GM18502 (cell line): ENCODE data around the gene RFX7.
"Not testable (repeated sequence)": the region's sequence is repeated elsewhere in the genome, so short reads cannot be mapped to it uniquely, and the experiment has no call there.

Source experiments
- ATAC-seq: cut with Tn5 transposase; IDR thresholded peaks from one replicate; pipeline ENCODE4 v1.9.1; 2021; ENCODE audit warnings: mild to moderate bottlenecking; ENCODE audit not compliant: unreplicated experiment, poor library complexity

RFX7 gene

GRCh38 chr15:56208185-56208584 is 35.5 kb downstream of the RFX7 start:
- ATAC-seq: no peak

DNA sequence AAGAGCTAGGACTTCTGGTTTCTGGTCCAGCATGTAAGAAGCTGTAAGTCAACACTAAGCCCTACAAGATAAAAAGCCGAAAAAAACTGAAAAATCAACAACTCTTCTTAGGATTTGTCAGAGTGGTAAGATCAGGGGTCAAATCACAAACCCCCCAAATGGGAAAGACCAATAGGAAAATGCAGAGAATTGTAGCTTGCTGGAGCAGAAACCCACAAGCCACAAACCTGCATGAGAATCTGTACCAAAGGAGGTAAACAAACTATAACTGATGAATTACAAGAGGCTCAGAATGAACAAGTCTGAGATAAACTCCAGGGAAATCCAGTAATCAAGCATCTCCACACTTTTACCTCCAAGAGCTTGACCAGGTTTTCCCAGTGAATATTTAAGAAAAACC is 36.0 kb downstream of the RFX7 start:
- peak; percentile 43 for ATAC-seq

- ATAC-seq: peak; percentile 77
Observed at GRCh38 chr15:56207092-56207491, 36.6 kb downstream of the RFX7 start.

GRCh38 chr15:56205061-56205876 is 38.4 kb downstream of the RFX7 start:
- ATAC-seq: no peak

- not testable (repeated sequence) for ATAC-seq
Observed at GRCh38 chr15:56203312-56203922, 40.3 kb downstream of the RFX7 start.

DNA sequence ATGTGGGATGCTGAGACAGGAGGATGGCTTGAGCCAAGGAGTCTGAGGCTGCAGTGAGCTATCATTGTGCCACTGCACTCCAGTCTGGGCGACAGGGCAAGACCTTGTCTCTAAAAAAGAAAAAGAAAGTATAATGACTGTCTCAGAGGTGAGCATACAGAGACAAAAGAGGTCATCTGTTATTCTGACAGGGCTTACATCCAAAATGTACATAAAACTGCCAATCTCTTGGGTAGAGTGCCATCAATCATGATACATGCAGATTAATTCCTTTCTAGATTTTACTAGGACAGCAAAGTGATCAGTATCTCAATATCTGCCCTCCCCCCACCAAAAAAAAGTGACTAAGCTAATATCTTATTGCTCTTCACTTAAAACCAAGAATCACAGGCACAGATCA is 41.0 kb downstream of the RFX7 start:
- ATAC-seq: no peak

GRCh38 chr15:56199038-56199437 is 44.6 kb downstream of the RFX7 start:
- ATAC-seq: no peak

- ATAC-seq: no peak
Observed at GRCh38 chr15:56194035-56194434, 49.6 kb downstream of the RFX7 start.

DNA sequence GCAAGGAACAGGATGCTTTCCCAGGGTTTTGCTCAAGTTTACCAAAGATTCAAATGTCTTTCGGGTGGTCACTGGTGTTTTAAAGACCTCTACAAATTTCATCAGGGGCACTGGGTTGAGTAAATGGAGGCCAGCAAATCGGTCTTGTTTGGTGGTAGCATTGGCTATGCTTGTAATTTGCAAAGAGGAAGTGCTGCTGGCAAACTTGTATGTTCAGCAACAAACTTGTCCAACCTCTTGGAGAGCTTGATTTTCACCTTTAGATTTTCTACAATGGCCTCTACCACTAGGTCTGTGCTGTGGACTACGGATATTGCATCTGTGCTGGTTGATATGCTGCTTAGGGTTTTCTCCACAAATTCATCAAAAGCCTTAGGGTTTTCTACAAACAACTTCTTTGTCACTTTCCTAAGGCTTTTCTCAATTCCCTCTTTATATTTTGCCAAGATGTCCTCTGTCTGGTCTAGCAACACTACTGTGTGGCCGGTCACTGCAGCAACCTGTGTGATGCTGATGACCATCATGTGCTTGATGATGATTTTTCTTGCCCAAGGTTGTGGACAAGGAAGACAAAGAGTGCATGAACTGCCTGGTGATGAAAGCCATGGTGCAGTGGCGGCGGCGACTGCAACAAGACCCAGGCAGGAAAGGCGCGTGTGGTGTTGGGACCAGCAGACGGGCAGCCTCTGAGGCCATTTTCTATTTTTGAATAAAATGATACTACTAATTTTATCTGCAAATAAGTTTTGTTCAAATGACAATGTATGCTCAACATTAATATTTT is 50.8 kb downstream of the RFX7 start:
- no peak for ATAC-seq

DNA sequence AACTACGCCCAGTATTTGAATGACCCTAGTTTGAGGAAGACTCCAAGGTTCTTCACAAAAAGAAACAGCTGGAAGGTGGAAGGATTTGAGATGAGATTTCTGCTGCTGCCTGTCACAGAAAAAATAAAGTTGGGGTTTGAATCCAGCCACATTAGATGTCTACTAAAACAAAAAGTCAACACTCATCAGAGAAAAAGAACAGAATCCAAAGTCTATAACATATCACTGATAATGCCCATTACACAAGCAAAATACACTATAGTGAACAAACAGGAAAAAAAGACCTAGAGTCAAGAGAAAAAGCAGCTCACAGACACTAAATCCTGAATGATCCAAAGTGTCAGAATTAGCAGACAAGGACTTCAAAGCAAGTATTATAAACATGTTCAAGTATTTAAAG is 56.0 kb downstream of the RFX7 start:
- ATAC-seq: no peak

- no peak for ATAC-seq
Observed at GRCh38 chr15:56185980-56186379, 57.7 kb downstream of the RFX7 start.

- ATAC-seq: no peak
Observed at GRCh38 chr15:56184516-56184915, 59.2 kb downstream of the RFX7 start.

DNA sequence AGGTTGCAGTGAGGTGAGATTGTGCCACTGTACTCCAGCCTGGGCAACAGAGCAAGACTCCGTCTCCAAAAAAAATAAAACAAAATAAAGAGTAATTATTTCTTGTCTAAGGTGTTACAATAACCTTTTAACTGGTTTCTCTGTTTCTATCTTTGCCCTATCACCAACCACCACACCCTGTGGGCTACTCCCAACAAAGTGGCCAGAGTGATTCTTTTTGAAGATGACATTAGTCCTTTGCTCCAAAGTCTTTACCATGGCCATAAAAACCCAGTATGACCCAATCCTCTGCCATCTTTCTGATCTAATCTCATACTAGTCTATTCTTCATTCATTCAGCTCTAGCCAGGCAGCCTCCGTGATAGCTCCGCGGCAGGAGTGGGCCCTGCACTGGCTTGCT is 62.8 kb downstream of the RFX7 start:
- no peak for ATAC-seq

GRCh38 chr15:56176996-56177395 is 66.7 kb downstream of the RFX7 start:
- ATAC-seq: no peak

GRCh38 chr15:56175788-56176187 is 67.9 kb downstream of the RFX7 start:
- ATAC-seq: no peak

- no peak for ATAC-seq
Observed at GRCh38 chr15:56174649-56175048, 69.0 kb downstream of the RFX7 start.

GRCh38 chr15:56168394-56168793 is 75.3 kb downstream of the RFX7 start:
- no peak for ATAC-seq

DNA sequence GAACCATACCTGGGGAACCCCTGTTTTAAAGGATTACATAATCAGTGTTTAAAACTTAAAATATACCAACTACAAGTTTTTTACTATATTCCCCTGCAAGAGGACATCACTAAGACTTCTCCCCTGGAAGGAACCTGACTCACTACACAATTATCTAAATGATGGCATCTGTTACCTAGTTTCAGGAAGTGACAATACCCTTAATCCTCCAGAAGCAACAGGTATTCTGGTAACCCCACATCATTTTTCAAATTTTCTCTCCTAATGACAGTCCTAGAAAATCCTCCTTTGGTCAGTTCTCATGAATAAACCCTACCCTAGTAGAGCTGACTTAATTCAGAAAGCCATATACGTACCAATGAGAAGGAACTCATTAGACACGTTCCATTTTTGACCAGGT is 78.4 kb downstream of the RFX7 start:
- no peak for ATAC-seq

- ATAC-seq: no peak
Observed at GRCh38 chr15:56160966-56161365, 82.7 kb downstream of the RFX7 start.

- ATAC-seq: no peak
Observed at GRCh38 chr15:56156877-56157276, 86.8 kb downstream of the RFX7 start.

DNA sequence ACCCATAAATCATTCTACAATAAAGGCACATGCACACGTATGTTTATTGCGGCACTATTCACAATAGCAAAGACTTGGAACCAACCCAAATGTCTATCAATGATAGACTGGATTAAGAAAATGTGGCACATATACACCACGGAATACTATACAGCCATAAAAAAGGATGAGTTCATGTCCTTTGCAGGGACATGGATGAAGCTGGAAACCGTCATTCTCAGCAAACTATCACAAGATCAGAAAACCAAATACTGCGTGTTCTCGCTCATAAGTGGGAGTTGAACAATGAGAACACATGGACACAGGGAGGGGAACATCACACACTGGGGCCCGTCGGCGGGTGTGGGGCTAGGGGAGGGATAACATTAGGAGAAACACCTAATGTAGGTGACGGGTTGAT is 88.4 kb downstream of the RFX7 start:
- ATAC-seq: not testable (repeated sequence)
